GM21529 (cell line): ENCODE data around the gene HLCS.

Source experiments
- ATAC-seq: cut with Tn5 transposase; IDR thresholded peaks from one replicate; pipeline ENCODE4 v1.9.1; 2021; ENCODE audit not compliant: unreplicated experiment

HLCS gene

DNA sequence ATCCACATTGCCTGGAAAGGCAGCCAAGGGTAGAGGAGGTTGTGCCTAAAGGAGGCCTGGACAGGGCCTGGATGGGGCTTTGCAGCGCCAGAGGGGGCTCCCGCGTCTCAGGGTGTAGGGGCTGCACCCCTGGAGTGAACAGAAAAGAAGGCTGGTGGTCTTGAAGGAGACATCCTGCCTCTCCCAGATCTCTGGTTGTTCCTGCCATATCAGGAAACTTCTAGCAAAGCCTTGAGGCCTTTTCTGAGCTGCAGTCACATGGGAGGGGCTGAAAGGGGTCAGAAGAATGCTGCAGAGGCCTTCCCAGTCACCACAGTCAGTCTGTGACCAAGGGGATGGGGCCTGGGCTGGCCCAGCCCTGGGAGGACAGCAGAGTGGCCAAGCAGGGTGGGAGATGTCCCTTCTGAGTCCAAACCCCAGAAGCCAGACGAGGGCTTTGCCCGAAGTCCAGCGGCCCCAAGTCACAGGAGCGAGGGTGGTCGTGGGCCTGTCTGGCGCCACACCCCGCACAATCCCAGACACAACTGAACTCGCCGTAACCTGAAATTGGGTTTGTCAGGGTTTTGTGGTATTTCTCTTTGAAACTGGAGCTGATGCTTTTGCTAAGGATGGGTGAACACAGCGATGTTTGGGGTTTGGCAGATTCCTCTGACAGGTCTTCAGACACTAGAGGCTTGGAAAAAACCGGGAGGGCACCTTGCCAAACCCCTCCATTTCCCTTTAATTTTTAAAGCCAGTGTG, 237.9 kb downstream of the HLCS start:
- ATAC-seq = no peak

DNA sequence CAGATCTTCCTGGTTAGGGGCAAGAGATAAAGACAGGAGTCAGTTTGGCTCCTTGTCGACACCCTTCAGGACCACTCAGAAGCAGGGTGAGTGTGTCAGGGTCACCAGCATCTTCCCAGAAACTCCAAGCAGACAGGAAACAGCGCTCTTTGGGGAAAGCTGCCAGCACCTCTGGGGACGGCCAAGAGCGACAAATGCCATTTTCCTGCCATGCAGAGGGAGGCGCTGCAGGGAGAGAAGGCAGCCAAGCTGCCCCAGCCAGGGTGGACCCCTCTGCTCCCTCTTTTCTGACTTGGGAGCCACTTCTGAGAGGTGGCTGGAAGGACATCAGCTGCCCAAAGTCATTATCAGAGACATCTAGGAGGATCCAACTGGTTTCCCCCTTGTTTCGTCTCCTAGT, 238.6 kb downstream of the HLCS start:
- no peak for ATAC-seq

DNA sequence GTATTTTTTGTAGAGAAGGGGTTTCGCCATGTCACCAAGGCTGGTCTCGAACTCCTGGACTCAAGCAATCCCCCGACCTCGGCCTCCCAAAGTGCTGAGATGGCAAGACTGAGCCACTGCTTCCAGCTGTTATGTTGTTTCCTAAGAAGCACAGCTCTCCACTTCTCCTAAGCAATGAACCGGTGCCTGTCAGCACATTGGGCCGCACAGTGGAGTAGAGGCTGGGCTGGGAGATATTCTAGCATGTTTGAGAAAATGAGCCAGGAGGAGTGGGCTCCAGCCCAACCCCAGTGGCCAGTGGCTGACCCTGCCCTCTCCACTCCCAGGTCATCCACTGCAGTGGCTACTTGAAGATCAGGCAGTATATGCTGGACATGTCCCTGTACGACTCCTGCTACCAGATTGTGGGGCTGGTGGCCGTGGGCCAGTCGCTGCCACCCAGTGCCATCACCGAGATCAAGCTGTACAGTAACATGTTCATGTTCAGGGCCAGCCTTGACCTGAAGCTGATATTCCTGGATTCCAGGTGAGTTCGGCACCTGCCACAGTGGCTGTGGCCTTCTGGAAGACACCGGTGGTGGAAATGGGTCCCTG, 240.6 kb downstream of the HLCS start:
- ATAC-seq = no peak

DNA sequence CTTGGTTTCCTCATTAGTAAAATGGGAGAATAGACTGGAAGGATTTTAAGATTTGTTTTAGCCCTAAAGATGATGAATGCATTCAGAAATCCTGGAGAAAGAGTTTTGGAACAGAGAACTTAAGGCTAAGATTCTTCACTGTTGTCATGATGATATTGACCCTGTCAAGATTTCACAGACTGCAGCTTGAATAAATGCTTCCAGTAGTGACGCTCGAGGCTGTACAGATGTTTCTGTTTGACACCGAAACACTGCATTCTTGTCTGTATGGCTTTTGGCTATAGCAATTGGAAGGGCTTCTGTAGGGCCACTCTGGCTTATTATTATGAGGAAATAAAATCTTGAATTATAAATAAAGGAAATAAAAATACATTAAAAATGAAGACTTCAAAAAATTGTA, 241.8 kb downstream of the HLCS start:
- no peak for ATAC-seq

DNA sequence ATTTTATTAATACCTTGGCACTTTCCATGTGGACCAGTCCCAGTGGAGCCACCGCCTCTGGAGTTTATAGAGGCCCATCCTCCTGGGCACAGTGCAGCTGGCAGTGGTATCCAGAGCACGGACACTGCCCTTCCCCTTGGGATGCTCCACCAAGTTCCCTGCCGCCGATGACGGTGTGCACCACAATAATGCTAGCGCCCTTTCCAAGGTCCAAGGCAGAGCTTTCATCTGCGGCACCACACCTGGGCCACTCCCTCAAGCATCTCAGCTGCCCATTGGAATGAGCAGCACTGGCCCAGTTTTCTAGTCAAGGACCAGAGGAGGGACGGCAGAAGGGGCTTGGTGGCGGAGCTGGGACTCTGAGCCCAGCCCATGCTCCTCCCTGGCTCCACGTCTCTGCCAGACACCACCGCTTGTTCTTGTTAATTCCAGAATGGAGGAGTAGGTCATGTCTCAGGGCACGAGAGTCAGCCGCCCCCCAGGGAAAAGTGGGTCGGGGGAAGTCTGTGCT, 243.0 kb downstream of the HLCS start:
- ATAC-seq = no peak

DNA sequence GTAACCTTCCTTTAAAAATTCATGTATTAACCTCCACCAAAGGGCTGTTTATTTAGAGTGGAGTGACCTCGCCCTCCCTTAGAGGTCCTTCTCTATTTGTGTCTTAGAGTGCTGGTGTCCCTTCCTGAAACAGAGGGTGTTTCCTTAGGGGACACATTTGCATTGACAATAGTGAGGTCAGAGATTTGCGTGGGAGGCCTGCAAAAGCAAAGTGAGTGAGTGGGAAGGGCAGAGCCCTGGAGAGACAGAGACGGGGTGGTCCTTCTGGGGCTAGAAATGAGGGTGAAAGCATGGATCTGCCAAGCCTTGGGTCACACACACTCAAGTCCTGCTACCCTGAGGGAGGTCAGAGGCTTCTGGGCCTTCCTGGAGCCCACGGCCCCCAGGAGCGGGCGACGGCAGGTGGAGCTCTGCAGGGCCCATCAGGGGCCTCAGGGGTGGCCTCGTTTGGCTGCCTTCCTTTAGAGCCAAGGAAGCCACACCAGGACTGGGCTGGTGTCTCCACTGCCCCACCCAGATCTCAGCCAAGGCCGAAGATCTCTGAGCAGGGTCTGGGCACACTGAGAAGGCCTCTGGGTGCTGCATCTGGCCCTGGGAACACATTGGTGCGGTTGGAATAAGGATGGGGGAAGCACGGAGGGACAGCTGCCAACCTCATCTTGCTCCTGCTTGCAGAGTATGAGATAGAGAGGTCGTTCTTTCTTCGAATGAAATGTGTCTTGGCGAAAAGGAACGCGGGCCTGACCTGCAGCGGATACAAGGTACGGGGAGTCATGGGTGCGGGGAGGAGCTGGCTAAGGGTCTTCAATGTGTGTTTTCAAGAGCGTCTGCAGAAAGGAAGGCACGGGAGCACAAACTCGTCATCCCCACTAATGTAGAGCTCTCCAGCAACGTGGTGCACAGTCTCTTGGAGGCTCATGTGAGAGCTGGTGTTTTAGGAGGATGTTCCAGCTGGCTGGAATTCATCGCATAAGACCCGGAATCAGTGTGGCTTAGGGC, 243.8 kb downstream of the HLCS start:
- no peak for ATAC-seq

DNA sequence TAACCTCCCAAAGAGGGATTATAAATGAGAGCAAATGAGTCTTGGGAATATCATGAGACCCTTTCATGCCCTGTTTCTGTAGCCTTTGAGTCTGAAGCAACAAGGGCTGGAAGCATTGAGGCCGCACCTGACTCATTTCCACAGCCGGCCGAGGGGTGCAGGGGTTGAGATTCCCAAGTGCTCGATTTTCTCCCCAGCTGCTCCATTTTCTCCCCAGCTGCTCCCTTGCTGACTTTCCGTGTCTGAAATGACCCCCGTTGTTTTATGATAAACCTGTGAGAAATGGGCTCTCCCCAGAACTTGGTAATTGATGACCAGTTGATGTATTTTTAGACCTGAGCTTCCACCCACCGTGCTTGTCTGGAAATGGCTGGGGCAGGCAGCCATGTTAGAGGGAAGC, 244.7 kb downstream of the HLCS start:
- ATAC-seq = no peak

DNA sequence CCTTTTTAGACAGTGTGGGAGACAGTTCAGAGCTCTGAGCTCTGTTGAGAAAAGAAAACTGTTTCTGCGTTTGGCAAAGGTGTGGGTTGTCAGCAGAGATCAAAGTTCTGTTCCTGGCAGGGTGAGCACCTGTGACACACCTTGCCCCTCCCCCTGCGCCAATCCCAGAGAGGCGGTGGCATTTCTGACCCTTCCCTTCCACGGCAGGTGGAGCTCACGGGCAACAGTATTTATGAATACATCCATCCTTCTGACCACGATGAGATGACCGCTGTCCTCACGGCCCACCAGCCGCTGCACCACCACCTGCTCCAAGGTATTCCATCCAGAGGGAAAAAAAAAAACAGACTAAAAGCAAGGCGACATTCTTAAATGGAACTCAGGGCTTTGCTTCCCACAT, 246.9 kb downstream of the HLCS start:
- ATAC-seq = no peak

DNA sequence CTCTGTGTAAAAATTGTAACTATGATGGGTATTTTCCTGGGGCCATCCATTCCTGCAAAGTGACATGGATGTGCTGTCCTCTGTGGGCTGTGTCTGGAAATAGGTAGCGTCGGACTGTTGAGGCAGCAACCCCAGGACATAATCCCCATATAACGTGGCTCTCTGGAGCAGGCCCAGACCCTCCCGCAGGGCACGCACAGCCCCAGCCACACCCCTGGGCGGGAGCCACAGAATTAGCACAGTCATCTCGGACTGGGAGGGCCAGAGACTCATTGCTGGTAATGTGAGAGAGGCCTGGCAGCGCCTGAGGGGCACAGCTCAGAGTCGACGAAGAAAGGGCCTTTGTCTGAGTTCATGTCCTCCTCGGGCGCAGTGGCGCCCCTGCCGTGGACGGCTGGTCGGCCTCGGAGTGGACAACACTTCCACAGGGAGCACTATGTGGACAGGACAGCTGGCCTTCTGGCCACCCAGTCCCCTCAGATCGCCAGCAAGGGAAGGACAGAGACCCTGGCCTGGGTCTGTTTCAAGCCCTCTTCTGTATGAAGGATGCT, 247.4 kb downstream of the HLCS start:
- ATAC-seq = no peak

DNA sequence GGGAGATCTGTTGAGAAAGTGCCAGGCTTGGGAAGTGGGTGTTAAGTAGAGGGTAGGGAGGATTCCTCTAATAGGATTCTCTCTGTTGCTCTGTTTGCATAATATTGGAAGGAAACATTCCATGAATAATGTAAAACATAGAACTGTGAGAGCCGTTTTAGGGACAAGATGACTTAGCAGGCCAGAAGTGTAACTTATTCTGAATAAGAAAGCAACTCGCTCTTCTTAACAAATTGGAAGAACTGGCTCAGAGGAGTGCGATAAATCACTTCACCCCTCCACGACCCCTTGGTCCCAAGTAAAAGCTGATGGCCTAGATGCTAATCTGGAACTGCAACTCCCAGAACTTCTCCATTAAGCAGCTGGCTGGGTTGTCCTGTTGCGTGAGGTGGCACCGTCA, 248.5 kb downstream of the HLCS start:
- no peak for ATAC-seq

DNA sequence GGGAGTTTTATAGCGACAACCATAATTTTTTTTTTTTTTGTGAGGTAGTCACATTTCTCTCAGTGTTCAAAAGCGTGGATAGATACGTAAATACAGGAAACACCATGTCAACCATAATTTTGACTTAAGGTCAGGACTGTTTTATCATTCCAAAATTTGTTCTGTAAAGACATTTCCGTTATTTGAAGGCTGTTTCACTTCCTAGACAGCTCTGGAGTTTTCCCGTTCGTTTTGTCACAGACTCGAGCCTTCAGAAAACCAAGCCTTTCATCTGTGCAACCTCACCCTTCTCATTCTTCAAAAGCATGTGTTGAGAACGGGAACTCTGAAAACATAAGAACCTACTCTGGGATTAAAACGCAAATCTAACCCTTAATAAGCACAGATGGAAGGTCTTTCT, 249.6 kb downstream of the HLCS start:
- no peak for ATAC-seq

DNA sequence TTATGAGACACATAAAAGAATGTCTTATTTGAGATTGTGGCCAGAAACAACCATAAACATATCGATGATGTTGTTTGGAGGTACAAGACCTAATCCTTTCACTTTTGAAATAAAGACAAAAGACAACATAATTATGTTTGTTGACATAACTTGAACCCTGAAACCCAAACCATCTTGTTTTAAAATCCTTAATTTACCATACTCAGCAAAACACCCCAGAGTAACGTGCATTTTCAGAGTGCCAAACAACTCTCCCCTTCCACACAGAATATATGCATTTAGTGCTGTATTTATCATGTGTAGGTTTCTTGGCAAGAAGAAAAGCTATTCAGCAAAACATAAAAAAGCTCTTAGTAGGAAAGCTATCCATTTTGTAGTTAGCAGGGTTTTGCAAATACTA, 250.1 kb downstream of the HLCS start:
- ATAC-seq = no peak

DNA sequence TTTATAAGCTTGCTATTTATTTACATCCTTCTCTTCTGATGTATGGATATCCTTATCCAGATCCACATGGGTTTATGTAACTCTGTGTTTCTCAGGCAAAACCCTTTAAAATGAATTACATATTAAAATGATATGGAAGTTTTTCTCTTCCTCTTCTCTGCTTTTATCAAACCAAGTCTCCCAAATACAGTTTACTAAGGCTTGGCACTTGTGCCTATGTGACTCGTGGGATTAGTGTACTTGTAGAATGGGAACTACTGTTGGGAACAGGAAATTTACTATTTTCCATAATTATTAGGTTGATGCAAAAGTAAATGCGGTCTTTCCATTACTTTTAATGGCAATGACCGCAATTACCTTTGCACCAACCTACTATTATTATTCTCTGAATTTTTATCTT, 252.7 kb downstream of the HLCS start:
- ATAC-seq = no peak

DNA sequence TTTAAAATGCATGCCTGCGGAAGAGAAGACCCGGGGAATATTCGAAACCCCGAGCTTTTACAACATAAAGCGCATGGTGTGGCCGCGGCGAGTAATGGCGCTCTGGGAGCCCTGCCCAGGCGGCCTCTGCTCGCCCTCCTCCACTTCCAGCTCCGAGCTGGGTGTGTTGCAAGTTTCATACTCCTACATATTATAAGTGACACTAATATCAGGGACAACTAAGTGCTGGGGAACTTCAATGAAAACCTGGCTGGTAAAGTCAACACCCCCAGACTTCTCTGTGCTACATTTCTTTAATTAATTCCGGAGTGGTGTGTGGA, 255.8 kb downstream of the HLCS start:
- no peak for ATAC-seq

DNA sequence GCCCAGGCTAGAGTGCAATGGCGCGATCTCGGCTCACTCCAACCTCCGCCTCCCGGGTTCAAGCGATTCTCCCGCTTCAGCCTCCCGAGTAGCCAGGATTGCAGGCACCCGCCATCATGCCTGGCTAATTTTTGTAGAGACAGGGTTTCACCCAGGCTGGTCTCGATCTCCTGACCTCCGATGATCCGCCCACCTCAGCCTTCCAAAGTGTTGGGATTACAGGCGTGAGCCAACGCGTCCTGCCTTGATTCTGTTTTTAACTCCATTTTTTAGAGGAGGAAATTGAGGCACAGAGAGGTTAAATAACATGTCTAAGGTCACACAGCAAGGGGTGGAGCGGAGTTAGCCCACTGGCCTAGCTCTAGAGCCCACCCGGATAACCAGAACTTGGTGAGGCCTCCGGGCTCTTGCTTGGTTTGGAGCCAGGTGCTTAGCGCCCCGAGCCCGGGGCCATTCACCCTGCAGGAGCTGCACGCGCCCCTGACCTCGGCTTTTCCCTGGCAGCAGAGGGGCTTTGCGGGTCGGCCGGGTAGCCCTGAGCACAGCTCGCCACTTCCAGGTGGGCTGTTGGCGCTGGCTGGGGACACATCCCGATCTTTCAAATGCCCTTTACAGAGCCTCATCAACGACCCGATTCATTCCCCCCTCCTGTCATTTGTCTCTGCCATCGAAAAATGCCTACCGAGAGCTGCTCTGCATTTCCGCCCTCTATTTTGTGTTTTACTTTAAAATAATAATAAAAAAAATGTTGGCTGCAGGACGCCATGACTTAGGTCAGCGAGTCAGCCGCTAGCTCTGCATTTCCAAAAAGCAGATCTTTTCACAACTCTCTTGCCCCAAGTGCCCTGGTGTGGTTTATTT, 256.4 kb downstream of the HLCS start:
- ATAC-seq = no peak

DNA sequence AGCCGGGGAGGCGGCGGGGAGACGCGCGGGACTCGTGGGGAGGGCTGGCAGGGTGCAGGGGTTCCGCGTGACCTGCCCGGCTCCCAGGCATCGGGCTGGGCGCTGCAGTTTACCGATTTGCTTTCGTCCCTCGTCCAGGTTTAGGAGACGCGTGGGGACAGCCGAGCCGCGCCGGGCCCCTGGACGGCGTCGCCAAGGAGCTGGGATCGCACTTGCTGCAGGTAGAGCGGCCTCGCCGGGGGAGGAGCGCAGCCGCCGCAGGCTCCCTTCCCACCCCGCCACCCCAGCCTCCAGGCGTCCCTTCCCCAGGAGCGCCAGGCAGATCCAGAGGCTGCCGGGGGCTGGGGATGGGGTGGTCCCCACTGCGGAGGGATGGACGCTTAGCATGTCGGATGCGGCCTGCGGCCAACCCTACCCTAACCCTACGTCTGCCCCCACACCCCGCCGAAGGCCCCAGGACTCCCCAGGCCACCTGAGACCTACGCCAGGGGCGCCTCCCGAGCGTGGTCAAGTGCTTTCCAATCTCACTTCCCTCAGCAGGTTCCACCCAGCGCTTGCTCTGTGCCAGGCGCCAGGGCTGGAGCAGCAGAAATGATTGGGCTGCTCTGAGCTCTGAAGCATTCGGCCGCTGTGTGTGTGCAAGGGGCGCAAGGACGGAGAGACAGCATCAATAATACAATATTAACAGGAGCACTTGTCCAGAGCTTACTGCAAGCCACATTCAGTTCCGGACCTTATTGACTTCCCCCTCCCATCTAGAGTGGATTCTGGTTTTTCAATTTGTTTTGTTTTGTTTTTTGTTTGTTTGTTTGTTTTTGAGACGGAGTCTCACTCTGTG, 257.2 kb downstream of the HLCS start:
- no peak for ATAC-seq

DNA sequence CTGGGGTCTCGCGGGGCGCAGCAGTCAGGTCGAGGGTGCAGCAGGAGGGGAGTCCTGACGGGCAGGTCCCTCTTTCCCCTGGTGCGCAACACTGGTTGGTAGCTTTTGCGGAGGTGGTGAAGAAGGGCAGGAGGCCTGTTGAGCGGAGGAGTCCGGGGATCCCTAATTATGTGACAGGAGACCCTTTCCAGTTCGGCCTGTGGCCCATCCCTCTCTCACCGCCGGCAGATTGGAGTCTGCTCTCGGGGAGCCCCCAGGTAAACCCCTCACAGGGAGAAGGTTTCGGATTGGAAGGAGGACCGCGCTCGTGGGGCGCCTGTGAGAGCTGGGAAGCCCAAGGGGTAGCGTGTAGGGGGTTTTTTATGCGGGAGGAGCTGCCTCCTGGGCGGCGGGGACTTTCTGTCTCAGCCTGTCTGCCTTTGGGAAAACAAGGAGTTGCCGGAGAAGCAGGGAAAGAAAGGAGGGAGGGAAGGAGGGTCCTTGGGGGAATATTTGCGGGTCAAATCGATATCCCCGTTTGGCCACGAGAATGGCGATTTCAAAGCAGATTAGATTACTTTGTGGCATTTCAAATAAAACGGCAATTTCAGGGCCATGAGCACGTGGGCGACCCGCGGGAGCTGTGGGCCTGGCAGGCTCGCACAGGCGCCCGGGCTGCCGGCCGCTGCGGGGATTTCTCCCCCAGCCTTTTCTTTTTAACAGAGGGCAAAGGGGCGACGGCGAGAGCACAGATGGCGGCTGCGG, 258.0 kb downstream of the HLCS start:
- no peak for ATAC-seq

DNA sequence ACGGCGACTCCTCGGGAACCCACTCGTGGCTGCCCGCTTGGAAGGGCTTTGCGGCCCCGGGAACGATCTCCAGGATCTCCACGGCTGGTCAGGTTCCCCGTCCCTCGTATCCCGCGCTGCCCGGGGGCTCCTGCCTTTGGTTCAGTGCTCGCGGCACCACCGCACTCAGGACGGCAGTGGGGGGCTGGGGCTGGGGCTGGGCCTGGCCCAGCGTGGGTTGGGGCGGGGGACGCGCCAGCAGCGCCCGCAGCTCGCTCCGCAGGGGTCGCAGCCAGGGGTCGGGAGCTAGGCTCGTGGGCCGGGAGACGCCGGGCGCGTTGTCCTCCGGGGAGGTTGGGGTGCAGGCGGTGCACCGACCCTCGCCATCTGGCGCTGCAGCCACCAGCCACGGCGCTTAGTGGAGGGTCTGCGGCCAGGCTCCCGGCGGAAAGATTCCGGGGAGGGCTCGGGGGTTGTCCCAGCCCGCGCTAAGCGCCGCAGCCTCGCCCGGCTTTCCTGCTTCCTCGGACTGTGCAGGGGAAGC, 258.6 kb downstream of the HLCS start:
- ATAC-seq = no peak
